ENCODE results near the gene ZNF354B. TPM values are rescaled to one million over a fixed set of nuclear protein-coding genes. Genes with fewer than 3 reads are reported as not detected.
"Not testable (repeated sequence)": the region's sequence is repeated elsewhere in the genome, so short reads cannot be mapped to it uniquely, and the experiment has no call there.

The ZNF354B gene
- total RNA-seq, 1 donor: 12.3 TPM

DNA sequence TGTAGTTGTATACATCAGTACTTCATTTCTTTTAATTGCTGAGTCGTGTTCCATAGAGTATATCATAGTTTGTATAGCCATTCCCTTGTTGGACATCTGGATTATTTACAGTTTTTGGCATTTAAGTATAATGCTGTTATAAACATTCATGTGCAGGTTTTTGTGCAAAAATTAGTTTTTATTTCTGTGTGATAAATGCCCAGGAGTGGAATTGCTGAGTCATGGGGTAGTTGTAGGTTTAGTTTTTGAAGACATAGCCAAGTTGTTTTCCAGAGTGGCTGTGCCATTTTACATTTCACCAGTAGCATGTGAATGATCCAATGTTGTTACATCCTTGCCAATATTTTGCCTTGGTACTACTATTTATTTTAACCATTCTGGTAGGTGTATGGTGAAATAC lies 12.5 kb downstream of the ZNF354B start:
- Histone ChIP-seq H2AFZ (ENCODE audit: low read length) (no peak overlapping the region), H3K4me3 (ENCODE audit: insufficient read depth, low read length) (no peak overlapping the region), H3K36me3 (ENCODE audit: insufficient read depth, low read length) (peaks cover 51% of the 10 kb centered on the region), H3K79me2 (ENCODE audit: insufficient read depth, low read length) (peaks cover 33% of the 10 kb centered on the region), H3K9me3 (ENCODE audit: low read depth, low read length) (peaks cover 17% of the 10 kb centered on the region), H3K27ac (ENCODE audit: low read depth, low read length) (no peak overlapping the region), H3K4me1 (ENCODE audit: insufficient read depth, low read length) (no peaks in the 10 kb centered on the region), H3K27me3 (ENCODE audit: insufficient read depth, low read length) (no peaks in the 10 kb centered on the region), H3K4me2 (ENCODE audit: insufficient read depth, low read length) (no peak overlapping the region), H4K20me1 (ENCODE audit: insufficient read depth, low read length) (no peaks in the 10 kb centered on the region)
- DNase-seq (ENCODE audit: insufficient read length, low spot score, missing footprints): no peak
- TF ChIP-seq CTCF (IDR thresholded peaks at IDR 0.05; ENCODE audit: extremely low read depth, low read depth, low read length): no peak

DNA sequence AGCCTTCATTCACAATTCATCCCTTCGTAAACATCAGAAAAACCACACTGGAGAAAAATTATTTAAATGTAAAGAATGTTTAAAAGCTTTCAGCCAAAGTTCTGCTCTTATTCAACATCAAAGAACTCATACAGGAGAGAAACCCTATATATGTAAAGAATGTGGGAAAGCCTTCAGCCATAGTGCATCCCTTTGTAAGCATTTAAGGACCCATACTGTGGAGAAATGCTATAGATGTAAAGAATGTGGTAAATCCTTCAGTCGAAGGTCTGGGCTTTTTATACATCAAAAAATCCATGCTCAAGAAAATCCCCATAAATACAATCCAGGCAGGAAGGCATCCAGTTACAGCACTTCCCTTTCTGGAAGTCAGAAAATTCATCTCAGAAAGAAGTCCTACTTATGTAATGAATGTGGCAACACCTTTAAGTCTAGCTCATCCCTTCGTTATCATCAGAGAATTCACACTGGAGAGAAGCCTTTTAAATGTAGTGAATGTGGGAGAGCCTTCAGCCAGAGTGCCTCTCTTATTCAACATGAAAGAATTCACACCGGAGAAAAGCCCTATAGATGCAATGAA lies 23.5 kb downstream of the ZNF354B start:
- H2AFZ ChIP-seq (ENCODE audit: low read length); DNase-seq (ENCODE audit: insufficient read length, low spot score, missing footprints); H3K4me1 ChIP-seq (ENCODE audit: insufficient read depth, low read length); H3K79me2 ChIP-seq (ENCODE audit: insufficient read depth, low read length); H3K27ac ChIP-seq (ENCODE audit: low read depth, low read length); H4K20me1 ChIP-seq (ENCODE audit: insufficient read depth, low read length); H3K4me2 ChIP-seq (ENCODE audit: insufficient read depth, low read length); H3K4me3 ChIP-seq (ENCODE audit: insufficient read depth, low read length); H3K27me3 ChIP-seq (ENCODE audit: insufficient read depth, low read length): not testable (repeated sequence)
- peaks cover 43% of the 10 kb centered on the region for H3K9me3 ChIP-seq (ENCODE audit: low read depth, low read length)
- peaks cover 51% of the 10 kb centered on the region for H3K36me3 ChIP-seq (ENCODE audit: insufficient read depth, low read length)

DNA sequence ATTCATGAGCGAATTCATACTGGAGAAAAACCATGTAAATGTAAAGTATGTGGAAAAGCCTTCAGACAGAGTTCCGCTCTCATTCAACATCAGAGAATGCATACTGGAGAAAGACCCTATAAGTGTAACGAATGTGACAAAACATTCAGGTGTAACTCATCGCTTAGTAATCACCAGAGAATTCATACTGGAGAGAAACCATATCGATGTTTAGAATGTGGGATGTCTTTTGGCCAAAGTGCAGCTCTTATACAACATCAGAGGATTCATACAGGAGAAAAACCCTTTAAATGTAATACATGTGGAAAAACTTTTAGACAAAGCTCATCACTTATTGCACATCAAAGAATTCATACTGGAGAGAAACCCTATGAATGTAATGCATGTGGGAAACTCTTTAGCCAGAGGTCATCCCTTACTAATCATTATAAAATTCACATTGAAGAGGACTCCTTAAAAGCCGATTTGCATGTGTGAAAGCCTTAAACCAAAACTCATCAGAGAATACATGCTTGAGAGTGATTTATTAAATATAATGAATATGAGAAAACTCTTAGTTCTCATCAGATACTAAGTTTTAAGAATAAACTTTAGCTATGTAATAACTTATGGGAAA lies 24.2 kb downstream of the ZNF354B start:
- DNase-seq (ENCODE audit: insufficient read length, low spot score, missing footprints): no peak
- no peak for TF ChIP-seq CTCF (IDR thresholded peaks at IDR 0.05; ENCODE audit: extremely low read depth, low read depth, low read length)
- H2AFZ ChIP-seq (ENCODE audit: low read length): no peak overlapping the region
- no peak overlapping the region for H3K27ac ChIP-seq (ENCODE audit: low read depth, low read length)
- no peaks in the 10 kb centered on the region for H4K20me1 ChIP-seq (ENCODE audit: insufficient read depth, low read length)
- H3K27me3 ChIP-seq (ENCODE audit: insufficient read depth, low read length): no peaks in the 10 kb centered on the region
- no peaks in the 10 kb centered on the region for H3K79me2 ChIP-seq (ENCODE audit: insufficient read depth, low read length)
- no peak overlapping the region for H3K4me3 ChIP-seq (ENCODE audit: insufficient read depth, low read length)
- H3K4me2 ChIP-seq (ENCODE audit: insufficient read depth, low read length): no peak overlapping the region
- peaks cover 53% of the 10 kb centered on the region for H3K36me3 ChIP-seq (ENCODE audit: insufficient read depth, low read length)
- H3K4me1 ChIP-seq (ENCODE audit: insufficient read depth, low read length): no peaks in the 10 kb centered on the region
- H3K9me3 ChIP-seq (ENCODE audit: low read depth, low read length): peaks cover 43% of the 10 kb centered on the region

DNA sequence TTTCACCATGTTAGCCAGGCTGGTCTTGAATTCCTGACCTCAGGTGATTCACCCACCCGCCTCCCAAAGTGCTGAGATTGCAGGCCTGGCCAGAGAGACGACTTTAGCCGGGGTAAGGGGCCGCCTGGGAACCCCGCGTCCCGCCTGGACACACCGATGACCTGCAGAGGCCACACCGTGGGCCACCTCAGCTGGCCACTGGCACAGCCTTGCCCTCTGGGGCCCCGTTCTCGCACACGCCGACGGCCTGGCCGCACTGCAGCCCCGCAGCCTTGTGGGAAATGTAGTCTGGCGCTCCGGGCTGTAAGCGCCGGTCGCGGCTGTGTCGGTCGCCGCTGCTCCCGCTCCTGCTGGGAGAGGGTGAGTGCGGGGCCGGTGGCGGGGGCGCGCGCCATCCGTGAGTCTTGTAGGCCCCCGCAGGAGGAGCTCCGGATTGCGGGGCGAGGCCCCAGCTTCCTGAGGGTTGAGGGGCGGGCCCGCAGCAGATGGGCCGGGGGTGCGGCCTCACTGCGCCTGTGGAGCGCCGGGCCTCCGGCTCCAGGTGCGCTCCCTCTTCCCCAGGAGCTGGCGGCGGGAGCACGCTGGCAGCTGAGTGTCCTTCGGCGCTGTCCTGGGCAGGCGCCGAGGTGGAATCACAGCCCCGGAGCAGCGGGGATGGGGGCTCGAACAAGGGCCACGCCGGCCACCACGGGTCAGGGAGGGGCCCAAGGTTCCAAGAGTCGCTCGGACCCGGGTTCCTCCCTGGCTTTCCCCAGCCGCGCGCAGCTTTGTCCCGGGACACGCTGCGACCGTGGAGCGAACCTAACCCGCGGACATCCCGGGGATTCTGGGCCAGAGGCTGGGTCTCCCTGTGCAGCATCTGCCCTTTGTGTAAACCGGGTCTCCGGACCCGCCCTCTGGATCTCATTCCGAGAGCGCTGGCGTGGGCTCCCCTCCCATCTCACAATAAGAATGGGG lies 36.1 kb downstream of the ZNF354B start, which contains the start of gene ZFP2:
Gene ZFP2 (plus strand): TSS at position 299 of the 957 bp plus-strand sequence. CDS start 35,401 bp downstream, outside the sequence.
- H3K36me3 ChIP-seq (ENCODE audit: insufficient read depth, low read length): no peaks in the 10 kb centered on the region
- peak within 1 kb of the TSS; percentile 79 for H2AFZ ChIP-seq (ENCODE audit: low read length)
- no peaks in the 10 kb centered on the region for H4K20me1 ChIP-seq (ENCODE audit: insufficient read depth, low read length)
- peak; percentile 93 for DNase-seq (ENCODE audit: insufficient read length, low spot score, missing footprints)
- H3K4me3 ChIP-seq (ENCODE audit: insufficient read depth, low read length): peak within 1 kb of the TSS; percentile 75
- no peak for TF ChIP-seq CTCF (IDR thresholded peaks at IDR 0.05; ENCODE audit: extremely low read depth, low read depth, low read length)
- no peaks in the 10 kb centered on the region for H3K4me1 ChIP-seq (ENCODE audit: insufficient read depth, low read length)
- H3K79me2 ChIP-seq (ENCODE audit: insufficient read depth, low read length): no peaks in the 10 kb centered on the region
- no peaks in the 10 kb centered on the region for H3K9me3 ChIP-seq (ENCODE audit: low read depth, low read length)
- no peak within 1 kb of the TSS for H3K27ac ChIP-seq (ENCODE audit: low read depth, low read length)
- H3K27me3 ChIP-seq (ENCODE audit: insufficient read depth, low read length): no peaks in the 10 kb centered on the region
- peak within 1 kb of the TSS; percentile 83 for H3K4me2 ChIP-seq (ENCODE audit: insufficient read depth, low read length)
